ENCODE results near the gene ERBB4.

Gene ERBB4

GRCh38 chr2:211503198-211503597 is 1035.4 kb downstream of the ERBB4 start:
- no peak for DNase-seq

- no peak for DNase-seq
Measured at GRCh38 chr2:211498551-211499205, 1039.9 kb downstream of the ERBB4 start.

- no peak for DNase-seq
Measured at GRCh38 chr2:211495339-211495738, 1043.3 kb downstream of the ERBB4 start.

- no peak for DNase-seq
Measured at GRCh38 chr2:211494536-211494935, 1044.1 kb downstream of the ERBB4 start.

- DNase-seq, result no peak
Measured at GRCh38 chr2:211494085-211494484, 1044.5 kb downstream of the ERBB4 start.

- DNase-seq, result no peak
Measured at GRCh38 chr2:211487733-211488132, 1050.9 kb downstream of the ERBB4 start.

- DNase-seq, result no peak
Measured at GRCh38 chr2:211479536-211480150, 1059.0 kb downstream of the ERBB4 start.

GRCh38 chr2:211477537-211478275 is 1060.9 kb downstream of the ERBB4 start:
- DNase-seq, result no peak

GRCh38 chr2:211473116-211473515 is 1065.5 kb downstream of the ERBB4 start:
- no peak for DNase-seq

- no peak for DNase-seq
Measured at GRCh38 chr2:211469664-211470059, 1068.9 kb downstream of the ERBB4 start.

- DNase-seq, result no peak
Measured at GRCh38 chr2:211468877-211469663, 1069.5 kb downstream of the ERBB4 start.

- DNase-seq, result no peak
Measured at GRCh38 chr2:211468217-211468616, 1070.4 kb downstream of the ERBB4 start.

GRCh38 chr2:211463397-211463796 is 1075.2 kb downstream of the ERBB4 start:
- no peak for DNase-seq

- no peak for DNase-seq
Measured at GRCh38 chr2:211458974-211459373, 1079.6 kb downstream of the ERBB4 start.

- DNase-seq, result no peak
Measured at GRCh38 chr2:211457325-211457724, 1081.3 kb downstream of the ERBB4 start.

- no peak for DNase-seq
Measured at GRCh38 chr2:211455216-211455841, 1083.3 kb downstream of the ERBB4 start.

- no peak for DNase-seq
Measured at GRCh38 chr2:211454679-211455078, 1083.9 kb downstream of the ERBB4 start.

- no peak for DNase-seq
Measured at GRCh38 chr2:211453311-211453887, 1085.2 kb downstream of the ERBB4 start.

- no peak for DNase-seq
Measured at GRCh38 chr2:211451642-211452041, 1087.0 kb downstream of the ERBB4 start.

GRCh38 chr2:211449819-211450218 is 1088.8 kb downstream of the ERBB4 start:
- no peak for DNase-seq

GRCh38 chr2:211447548-211447947 is 1091.1 kb downstream of the ERBB4 start:
- no peak for DNase-seq

GRCh38 chr2:211440107-211440506 is 1098.5 kb downstream of the ERBB4 start:
- DNase-seq, result no peak

Data from right forelimb (tissue), 1 donor.